ENCODE results near the gene GDPD2. TPM values are rescaled to one million over a fixed set of nuclear protein-coding genes. Genes with fewer than 3 reads are reported as not detected.

The GDPD2 gene
- total RNA-seq, 1 donor from 2014 or later = not detected

GRCh38 chrX:70479247-70479921, 56.3 kb downstream of the GDPD2 start:
- no peak for DNase-seq (ENCODE audit: low read depth)
- H3K27me3 ChIP-seq (ENCODE audit: control insufficient read depth, insufficient read depth, low read length) = no peaks in the 10 kb centered on the region
- H3K36me3 ChIP-seq (ENCODE audit: control insufficient read depth, insufficient read depth, low read length) = no peaks in the 10 kb centered on the region
- no peak for TF ChIP-seq CTCF (IDR thresholded peaks at IDR 0.05; ENCODE audit: insufficient read depth, low read length, poor library complexity, severe bottlenecking)
- H3K4me3 ChIP-seq (ENCODE audit: low read depth, low read length) = no peak overlapping the region

DNA sequence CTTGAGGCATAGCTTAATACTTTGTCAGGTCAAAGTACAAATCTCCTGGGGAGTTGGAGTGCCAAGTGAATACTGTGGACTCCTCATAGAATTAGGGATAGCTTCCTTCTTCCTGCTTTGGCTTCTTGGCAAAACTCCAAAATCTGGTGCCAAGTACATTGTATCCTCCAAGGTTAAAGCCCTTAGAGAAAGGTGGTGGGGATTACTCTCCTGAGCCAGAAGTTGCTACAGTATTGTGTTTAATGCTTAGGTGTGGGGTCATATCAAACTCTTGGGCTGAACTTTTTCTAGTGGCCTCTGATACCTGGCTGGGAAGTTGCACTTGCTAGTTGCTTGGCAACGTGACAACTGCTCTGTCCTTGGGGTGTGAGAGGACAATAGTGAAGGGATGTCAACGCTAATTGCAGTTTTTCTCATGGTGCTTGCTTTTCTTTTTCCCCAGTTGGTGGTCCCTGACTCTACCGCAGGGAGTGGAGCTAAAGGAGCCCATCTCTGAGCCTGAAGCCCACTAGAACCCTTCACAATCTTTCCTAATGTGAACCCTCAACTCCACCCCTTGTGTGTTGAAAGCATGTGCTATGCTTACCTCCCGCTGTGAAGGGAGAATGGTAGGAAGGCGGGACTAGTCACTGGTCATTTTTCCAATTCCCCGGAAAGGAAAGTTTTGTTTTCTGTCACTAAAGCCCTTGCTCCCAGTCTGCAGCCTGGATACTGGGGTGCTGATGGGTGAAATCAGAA, 57.0 kb downstream of the GDPD2 start:
- DNase-seq (ENCODE audit: low read depth) = no peak

GRCh38 chrX:70480660-70481018, 57.5 kb downstream of the GDPD2 start:
- Histone ChIP-seq H3K36me3 (ENCODE audit: control insufficient read depth, insufficient read depth, low read length) (no peaks in the 10 kb centered on the region), H3K4me3 (ENCODE audit: low read depth, low read length) (no peak overlapping the region), H3K27me3 (ENCODE audit: control insufficient read depth, insufficient read depth, low read length) (no peaks in the 10 kb centered on the region)
- TF ChIP-seq CTCF (IDR thresholded peaks at IDR 0.05; ENCODE audit: insufficient read depth, low read length, poor library complexity, severe bottlenecking) = no peak
- DNase-seq (ENCODE audit: low read depth) = no peak

More for the DNA sequence above, 57.0 kb downstream of the GDPD2 start:
- Histone ChIP-seq H3K36me3 (ENCODE audit: control insufficient read depth, insufficient read depth, low read length) (no peaks in the 10 kb centered on the region), H3K4me3 (ENCODE audit: low read depth, low read length) (no peak overlapping the region), H3K27me3 (ENCODE audit: control insufficient read depth, insufficient read depth, low read length) (no peaks in the 10 kb centered on the region)
- no peak for TF ChIP-seq CTCF (IDR thresholded peaks at IDR 0.05; ENCODE audit: insufficient read depth, low read length, poor library complexity, severe bottlenecking)

- no peak for TF ChIP-seq CTCF (IDR thresholded peaks at IDR 0.05; ENCODE audit: insufficient read depth, low read length, poor library complexity, severe bottlenecking)
- Histone ChIP-seq H3K36me3 (ENCODE audit: control insufficient read depth, insufficient read depth, low read length) (no peaks in the 10 kb centered on the region), H3K27me3 (ENCODE audit: control insufficient read depth, insufficient read depth, low read length) (no peaks in the 10 kb centered on the region), H3K4me3 (ENCODE audit: low read depth, low read length) (no peak overlapping the region)
- DNase-seq (ENCODE audit: low read depth) = no peak
Observed at GRCh38 chrX:70481471-70482270, 58.6 kb downstream of the GDPD2 start.

GRCh38 chrX:70482300-70482699, 59.2 kb downstream of the GDPD2 start:
- no peak for DNase-seq (ENCODE audit: low read depth)
- Histone ChIP-seq H3K4me3 (ENCODE audit: low read depth, low read length) (no peak overlapping the region), H3K27me3 (ENCODE audit: control insufficient read depth, insufficient read depth, low read length) (no peaks in the 10 kb centered on the region), H3K36me3 (ENCODE audit: control insufficient read depth, insufficient read depth, low read length) (no peaks in the 10 kb centered on the region)
- TF ChIP-seq CTCF (IDR thresholded peaks at IDR 0.05; ENCODE audit: insufficient read depth, low read length, poor library complexity, severe bottlenecking) = no peak

Other genes starting within 250 kb of the GDPD2 start
- not detected in 2 replicates for gene DGAT2L6, start 245.8 kb upstream of the GDPD2 start, total RNA-seq
- not detected in 2 replicates for gene AWAT1, start 188.7 kb upstream of the GDPD2 start, total RNA-seq
- not detected in 2 replicates for gene P2RY4, start 163.1 kb upstream of the GDPD2 start, total RNA-seq
- gene ARR3, start 155.0 kb upstream of the GDPD2 start, total RNA-seq = not detected in 2 replicates
- gene RAB41, start 141.1 kb upstream of the GDPD2 start, total RNA-seq = not detected in 2 replicates
- 31.5 and 48.4 TPM in 2 replicates for gene PDZD11, start 133.4 kb upstream of the GDPD2 start, total RNA-seq
- gene KIF4A, start 133.2 kb upstream of the GDPD2 start, total RNA-seq = 3.4 and 4.8 TPM in 2 replicates
- 35.5 and 37.6 TPM in 2 replicates for gene DLG3, start 21.5 kb downstream of the GDPD2 start, total RNA-seq